Measurements from ENCODE around the gene TRMT2B.
"Not testable (repeated sequence)": the region's sequence is repeated elsewhere in the genome, so short reads cannot be mapped to it uniquely, and the experiment has no call there.

The TRMT2B gene

DNA sequence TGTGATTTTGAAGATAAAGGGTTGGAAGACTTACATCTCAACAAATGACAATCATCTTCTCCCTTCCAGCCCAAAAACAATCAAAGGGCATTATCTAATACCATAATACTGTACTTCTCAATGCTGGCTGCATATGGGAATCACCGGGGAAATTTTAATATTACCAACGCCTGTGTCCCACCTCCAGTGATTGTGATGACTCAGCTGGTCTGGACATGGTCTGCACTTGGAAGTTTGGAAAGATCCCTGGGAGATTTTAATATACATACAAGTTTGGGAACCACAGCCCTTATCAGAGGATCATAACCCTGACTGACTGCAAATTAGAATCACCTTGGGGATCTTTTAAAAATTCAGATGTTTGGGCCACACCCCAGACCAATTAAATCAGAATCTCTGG, 52.5 kb downstream of the TRMT2B start:
- no peak for DNase-seq (ENCODE audit: low read depth)

DNA sequence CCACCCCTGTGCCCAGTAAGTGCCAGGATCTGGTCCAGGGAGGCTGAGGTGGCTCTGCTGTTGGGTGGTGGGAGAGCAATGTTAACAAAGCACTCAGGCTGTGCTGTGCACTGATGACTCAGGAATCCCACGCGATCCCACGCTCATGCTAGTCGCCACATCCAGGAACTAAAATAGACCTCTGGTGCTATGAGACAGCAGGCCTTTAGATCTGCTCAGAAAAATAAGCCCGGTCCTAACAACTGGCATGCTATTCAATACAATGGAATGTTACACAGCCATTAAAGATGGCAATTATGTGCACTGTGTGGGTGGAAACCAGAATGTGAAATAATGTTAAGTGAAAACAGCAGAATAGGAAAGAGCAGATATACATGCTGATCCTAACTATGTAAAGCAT, 56.4 kb downstream of the TRMT2B start:
- peak; percentile 2 for DNase-seq (ENCODE audit: low read depth)

DNA sequence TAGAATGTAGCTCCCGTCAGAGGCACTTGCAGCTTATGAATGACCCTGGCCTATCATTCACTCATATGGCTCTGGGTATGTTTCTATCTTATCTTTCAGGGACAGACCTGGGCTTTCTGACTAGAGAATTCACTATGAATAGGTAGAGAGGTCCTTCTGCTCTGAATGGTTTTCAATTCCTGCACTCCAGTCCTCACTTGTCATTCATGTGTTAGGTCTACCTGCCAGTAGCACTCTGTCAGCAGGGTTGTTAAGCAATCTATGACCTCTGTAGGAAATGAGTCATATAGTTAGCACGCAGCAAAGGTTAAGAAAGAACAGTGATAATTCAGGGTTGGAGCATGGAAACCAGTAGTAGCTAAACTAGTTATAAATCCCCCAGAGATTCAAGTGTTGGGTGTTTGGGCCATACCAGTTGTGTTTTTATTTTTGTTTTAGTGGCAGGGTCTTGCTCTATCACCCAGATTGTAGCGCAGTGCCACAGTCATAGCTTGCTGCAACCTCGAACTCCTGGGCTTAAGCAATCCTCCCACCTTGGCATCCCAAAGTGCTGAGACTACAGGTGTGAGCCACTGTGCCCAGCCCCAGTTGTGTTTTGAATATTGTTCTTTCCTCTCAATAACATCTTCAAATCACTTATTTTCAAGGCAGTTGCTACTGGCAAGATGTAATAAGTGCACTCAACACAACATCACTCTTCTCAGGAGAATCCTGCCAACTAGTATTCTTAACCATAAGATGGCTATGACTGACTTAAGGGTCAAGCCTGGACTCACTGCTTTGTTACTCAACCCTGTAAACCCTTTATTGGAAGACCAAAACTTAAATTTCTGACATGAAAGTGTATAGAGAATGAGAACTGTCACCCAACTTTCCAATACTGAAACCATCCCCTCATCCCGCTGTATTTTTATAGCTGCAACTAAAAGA, 57.3 kb downstream of the TRMT2B start:
- DNase-seq (ENCODE audit: low read depth), result no peak

DNA sequence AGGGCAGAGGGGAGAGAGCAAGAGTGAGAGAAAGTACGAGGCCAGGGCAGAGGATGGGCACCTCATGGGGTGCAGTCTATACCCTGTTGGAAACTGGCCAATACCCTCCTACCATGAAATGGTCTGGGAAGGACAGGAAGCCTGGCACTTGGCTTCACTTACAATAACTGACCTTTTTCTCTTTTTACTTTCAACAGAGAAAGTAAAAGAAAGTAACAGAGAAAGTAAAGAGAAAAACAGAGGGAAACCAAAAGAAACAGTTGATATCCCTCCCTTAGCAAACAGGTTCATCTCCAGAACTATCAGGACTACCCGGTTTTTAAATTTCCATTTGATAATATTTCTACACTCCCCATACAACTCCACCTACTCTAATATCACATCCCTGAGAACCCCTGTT, 61.8 kb downstream of the TRMT2B start:
- no peak for DNase-seq (ENCODE audit: low read depth)

DNA sequence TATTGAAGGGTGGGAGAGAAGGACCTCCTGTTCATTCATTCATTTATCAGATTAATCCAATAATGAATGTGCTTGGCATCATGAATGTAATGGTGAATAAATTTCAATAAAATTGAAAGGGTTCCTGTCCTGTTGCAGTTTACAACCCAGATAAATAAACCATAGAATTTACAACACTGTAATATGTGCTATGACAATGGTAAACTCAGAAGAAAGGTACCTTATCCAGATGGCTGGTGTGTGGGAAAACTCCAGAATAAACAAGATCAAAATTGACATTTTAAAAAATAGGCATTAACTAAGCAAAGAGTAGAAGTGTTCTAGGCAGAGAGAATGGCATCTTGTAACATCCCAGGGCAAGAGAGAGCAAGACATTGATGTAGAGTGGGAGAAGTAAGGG, 67.1 kb downstream of the TRMT2B start:
- no peak for DNase-seq (ENCODE audit: low read depth)

DNA sequence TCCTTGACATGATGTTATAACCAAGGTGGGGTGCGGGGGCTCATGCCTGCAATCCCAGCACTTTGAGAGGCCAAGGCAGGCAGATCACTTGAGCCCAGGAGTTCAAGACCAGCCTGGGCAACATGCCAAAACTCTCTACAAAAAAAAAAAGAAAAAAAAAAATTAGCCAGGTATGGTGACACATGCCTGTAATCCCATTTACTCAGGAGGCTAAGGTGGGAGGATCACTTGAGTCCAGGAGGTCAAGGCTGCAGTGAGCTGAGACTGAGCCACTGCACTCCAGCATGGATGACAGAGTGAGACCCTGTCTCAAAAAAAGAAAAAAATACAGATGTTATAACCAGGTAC, 70.4 kb downstream of the TRMT2B start:
- not testable (repeated sequence) for DNase-seq (ENCODE audit: low read depth)

- no peak for DNase-seq (ENCODE audit: low read depth)
These were observed 71.1 kb downstream of the TRMT2B start for GRCh38 chrX:100980608-100981497.

DNA sequence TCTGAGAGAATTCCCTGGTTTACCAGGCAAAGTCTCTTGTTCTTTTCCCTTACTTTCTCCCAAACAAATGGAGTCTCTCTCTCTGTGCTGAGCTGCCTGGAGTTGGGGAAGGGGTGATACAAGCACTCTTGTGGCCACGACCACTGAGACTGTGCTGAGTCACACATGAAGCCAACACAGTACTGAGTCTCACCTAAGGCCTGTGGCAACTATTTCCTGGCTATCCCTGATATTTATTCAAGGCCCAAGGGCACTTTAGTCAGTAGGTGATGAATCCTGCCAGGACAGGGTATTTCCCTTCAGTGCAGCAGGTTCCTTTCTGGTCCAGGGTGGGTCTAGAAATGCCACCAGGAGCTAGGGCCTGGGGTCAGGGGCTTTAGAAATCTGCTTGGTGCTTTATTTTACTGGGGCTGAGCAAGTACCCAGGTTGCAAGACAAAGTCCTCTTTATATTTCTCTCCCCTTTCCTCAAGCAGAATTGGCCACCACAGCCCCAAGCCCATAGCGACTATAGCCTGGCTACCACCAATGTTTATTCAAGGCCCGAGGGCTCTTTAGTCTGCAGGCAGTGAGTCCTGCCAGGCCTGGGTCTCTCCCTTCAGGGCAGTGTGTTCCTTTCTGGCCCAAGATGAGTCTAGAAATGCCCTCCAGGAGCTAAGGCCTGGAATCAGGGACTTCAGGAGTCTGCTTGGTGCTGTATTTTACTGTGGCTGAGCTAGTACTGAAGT, 71.9 kb downstream of the TRMT2B start:
- DNase-seq (ENCODE audit: low read depth), result no peak

DNA sequence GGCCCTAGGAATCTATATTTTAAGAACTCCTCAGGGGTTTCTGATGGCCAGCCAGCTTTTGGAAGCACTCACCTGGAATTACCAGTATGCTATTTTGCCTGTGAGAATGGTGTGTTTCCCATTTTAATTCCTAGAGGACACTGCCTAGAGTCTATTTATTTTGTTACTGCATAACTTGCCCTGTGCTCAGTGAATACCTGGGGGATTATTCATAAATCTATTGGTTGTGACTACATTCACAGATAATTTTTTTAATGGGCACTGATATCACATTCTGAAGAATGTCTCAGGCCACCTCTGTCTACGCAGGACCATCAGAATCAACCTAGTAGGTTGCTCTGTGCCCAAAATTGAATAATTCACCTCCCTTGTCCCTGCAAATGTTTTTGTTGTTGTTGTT, 75.7 kb downstream of the TRMT2B start:
- no peak for DNase-seq (ENCODE audit: low read depth)

DNA sequence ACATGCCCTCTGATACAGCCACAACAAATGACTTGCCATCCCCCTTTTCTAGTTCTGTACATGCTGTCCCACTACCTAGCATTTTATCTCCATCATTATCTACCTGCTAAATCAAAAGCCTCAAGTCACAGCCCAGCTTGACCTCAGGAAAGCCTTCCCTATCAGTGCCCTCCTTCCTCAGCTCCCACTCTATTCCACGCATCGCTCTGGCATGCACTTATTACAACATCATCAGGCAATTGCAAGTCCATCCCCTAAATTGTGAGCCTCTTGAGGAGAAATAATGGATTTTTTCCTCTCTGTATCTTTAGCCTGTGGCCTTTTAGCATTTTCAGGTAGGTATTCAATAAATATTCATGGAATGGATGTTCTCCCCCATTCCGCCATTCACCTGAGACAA, 76.7 kb downstream of the TRMT2B start:
- no peak for DNase-seq (ENCODE audit: low read depth)

DNA sequence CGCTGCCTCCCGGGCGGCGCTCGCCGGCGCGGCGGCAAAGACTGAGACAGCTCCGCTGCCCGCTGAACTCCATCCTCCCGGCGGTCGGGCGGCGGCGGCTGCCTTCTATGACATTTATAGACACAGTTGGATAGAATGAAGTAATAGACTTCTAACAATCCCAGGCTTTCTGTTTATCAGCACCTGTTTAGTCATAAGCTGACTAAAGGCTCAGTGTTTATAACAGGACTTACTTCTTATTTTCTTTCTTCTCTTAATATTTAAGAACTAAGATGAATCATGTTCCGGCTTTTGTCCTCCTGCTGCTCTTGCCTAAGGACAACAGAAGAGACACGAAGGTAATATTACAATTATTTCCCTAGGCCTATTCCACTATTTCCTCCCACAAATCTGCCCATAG, 78.5 kb downstream of the TRMT2B start:
- no peak for DNase-seq (ENCODE audit: low read depth)

- no peak for DNase-seq (ENCODE audit: low read depth)
These were observed 82.0 kb downstream of the TRMT2B start for GRCh38 chrX:100969936-100970335.

DNA sequence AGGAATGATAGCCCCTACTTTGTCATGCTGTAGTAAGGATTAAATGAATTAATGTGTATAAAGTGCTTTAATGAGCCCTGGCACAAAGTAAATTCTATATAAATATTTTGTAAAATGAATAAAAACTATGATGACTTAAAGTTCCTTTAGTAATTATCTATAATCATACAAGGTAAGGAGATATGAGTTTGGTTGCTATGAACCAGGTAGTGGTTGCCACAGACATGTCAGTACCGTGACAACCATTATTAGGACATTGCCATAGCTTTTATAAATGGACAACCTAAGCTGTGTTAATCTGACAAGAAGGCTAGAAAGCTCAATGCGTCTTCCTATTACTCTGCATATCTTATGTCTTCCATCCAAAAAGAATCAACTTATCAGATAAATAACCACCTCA, 82.5 kb downstream of the TRMT2B start, which contains the start of gene ARL13A:
ARL13A (plus strand) TSS at position 301 of the 400 bp plus-strand sequence. CDS start 3,982 bp downstream, outside the sequence.
- no peak for DNase-seq (ENCODE audit: low read depth)

- DNase-seq (ENCODE audit: low read depth), result no peak
These were observed 87.5 kb downstream of the TRMT2B start for GRCh38 chrX:100964362-100964761.

GRCh38 chrX:100962811-100963210, 89.1 kb downstream of the TRMT2B start:
- no peak for DNase-seq (ENCODE audit: low read depth)

Data from stimulated activated CD8-positive, alpha-beta memory T cell treated with anti-CD3 and anti-CD28 coated beads, Interleukin-4, amount 100 ng/mL, for 24 hours (primary cell).